A549 (cell line): ENCODE data around the gene CYP26C1. TPM values are rescaled to one million over a fixed set of nuclear protein-coding genes. Genes with fewer than 3 reads are reported as not detected.

Experiments
- ATAC-seq, 2 experiments: fragments of 200-7000 bp in 1 of 2; fragments of >200 bp in 1 of 2; cut with Nextera tagmentation in 1 of 2; cut with Tn5 transposase in 1 of 2; 3 replicates each; pipeline versions ENCODE4 v1.8.0 to v1.9.1; 2018 to 2020; ENCODE audit warnings: mild to moderate bottlenecking in 1 of 2, moderate library complexity in 1 of 2
- CTCF ChIA-PET: fragments of 300-600 bp; sonication (Branson Sonifier 250); formaldehyde crosslinking; extraction: SDS; loops from one replicate; lab custom pipeline; 2021; ENCODE audit warnings: antibody characterized with exemption, inconsistent platforms; lab: Yijun Ruan, JAX
- POLR2A ChIA-PET: fragments of 350-600 bp; formaldehyde crosslinking; extraction: SDS; loops from one replicate; lab custom pipeline; 2021; ENCODE audit warnings: antibody characterized with exemption, inconsistent platforms; lab: Yijun Ruan, JAX
- DNase-seq, 2 experiments: peaks; one replicate each; pipeline versions ENCODE4 v3.0.0 to v3.0.0-alpha.2; 2011 to 2016; ENCODE audit warnings: low read depth in 1 of 2, low spot score in 1 of 2
- FAIRE-seq: peaks from 2 replicates; lab custom pipeline; 2011; peaks lifted over from hg19 to GRCh38; lab: Jason Lieb, UNC
- H3K27ac ChIP-seq, 2 experiments: fragments of >200 bp; sonication (Bioruptor Twin); formaldehyde crosslinking; 3 replicates each; pipeline ENCODE4 v1.5.1; 2016 to 2017
- H3K4me1 ChIP-seq: fragments of >200 bp; sonication (Bioruptor Twin); formaldehyde crosslinking; 3 replicates; pipeline ENCODE4 v1.6.1; 2016
- H3K4me2 ChIP-seq: fragments of >200 bp; sonication (Bioruptor Twin); formaldehyde crosslinking; 3 replicates; pipeline ENCODE4 v1.6.1; 2016
- H3K4me3 ChIP-seq: fragments of >200 bp; sonication (Bioruptor Twin); formaldehyde crosslinking; 3 replicates; pipeline ENCODE4 v1.5.1; 2016
- H3K9me3 ChIP-seq: fragments of >200 bp; sonication (Bioruptor Twin); formaldehyde crosslinking; 3 replicates; pipeline ENCODE4 v1.6.1; 2016
- BHLHE40 ChIP-seq: IDR thresholded peaks from 2 replicates; pipeline ENCODE4 v1.6.1; 2012; ENCODE audit warnings: low read depth, low read length, inconsistent platforms
- CBX2 ChIP-seq: fragments of 200-600 bp; sonication (generic); IDR thresholded peaks from 2 replicates; pipeline ENCODE4 v1.6.1; 2016; ENCODE audit warnings: low read depth, mild to moderate bottlenecking, borderline replicate concordance
- CEBPB ChIP-seq, 2 experiments: fragments of >200 bp in 1 of 2; sonication (Bioruptor Twin) in 1 of 2; formaldehyde crosslinking in 1 of 2; IDR thresholded peaks; 2 replicates each; pipeline ENCODE4 v1.6.1; 2012 to 2016
- EP300 ChIP-seq, 2 experiments: fragments of >200 bp; sonication (Bioruptor Twin); formaldehyde crosslinking; IDR thresholded peaks; 2 replicates in 1 of 2; 3 replicates in 1 of 2; pipeline ENCODE4 v1.6.1; 2016 to 2017
- FOSL2 ChIP-seq, 2 experiments: fragments of 450-650 bp in 1 of 2; fragments of >200 bp in 1 of 2; sonication (Bioruptor Twin) in 1 of 2; formaldehyde crosslinking; IDR thresholded peaks; 2 replicates each; pipeline versions ENCODE4 v1.5.0 to v1.6.1; 2016 to 2020; ENCODE audit warnings: mild to moderate bottlenecking in 1 of 2, moderate library complexity in 1 of 2
- HDAC2 ChIP-seq: fragments of 200-600 bp; sonication (generic); IDR thresholded peaks from 2 replicates; pipeline ENCODE4 v1.6.1; 2016
- HEYL ChIP-seq: fragments of 250-450 bp; sonication (Bioruptor Pico); IDR thresholded peaks from 2 replicates; pipeline ENCODE4 v1.8.0; 2021; ENCODE audit warnings: mild to moderate bottlenecking, moderate library complexity
- HOXA7 ChIP-seq: fragments of 250-450 bp; sonication (Bioruptor Pico); IDR thresholded peaks from 2 replicates; pipeline ENCODE4 v1.5.0; 2020; ENCODE audit warnings: mild to moderate bottlenecking, moderate library complexity
- HOXB13 ChIP-seq: fragments of 250-450 bp; sonication (Bioruptor Pico); IDR thresholded peaks from 2 replicates; pipeline ENCODE4 v1.5.0; 2020; ENCODE audit warnings: low read depth, mild to moderate bottlenecking, moderate library complexity
- HOXB5 ChIP-seq: fragments of 250-450 bp; sonication (Bioruptor Pico); IDR thresholded peaks from 2 replicates; pipeline ENCODE4 v1.5.0; 2020; ENCODE audit warnings: mild to moderate bottlenecking, moderate library complexity
- JUN ChIP-seq, 2 experiments: fragments of >200 bp; sonication (Bioruptor Twin); formaldehyde crosslinking; IDR thresholded peaks; 2 replicates in 1 of 2; 3 replicates in 1 of 2; pipeline ENCODE4 v1.6.1; 2016 to 2017
- MAFK ChIP-seq: fragments of 450-650 bp; IDR thresholded peaks from 2 replicates; pipeline ENCODE4 v1.6.1; 2014; ENCODE audit not compliant: partially characterized antibody
- NFE2L2 ChIP-seq: fragments of 150-350 bp; conservative IDR thresholded peaks from 2 replicates; pipeline ENCODE4 v1.6.1; 2014; ENCODE audit warnings: low read length
- NPAS2 ChIP-seq: fragments of 250-450 bp; sonication (Bioruptor Pico); IDR thresholded peaks from 2 replicates; pipeline ENCODE4 v1.8.0; 2022; ENCODE audit warnings: mild to moderate bottlenecking, moderate library complexity, borderline replicate concordance
- NR3C1 ChIP-seq: fragments of >200 bp; sonication (Bioruptor Twin); formaldehyde crosslinking; IDR thresholded peaks from 3 replicates; pipeline ENCODE4 v1.6.1; 2017
- POLR2A ChIP-seq: IDR thresholded peaks from 2 replicates; pipeline ENCODE4 v1.6.1; 2012; ENCODE audit warnings: mild to moderate bottlenecking, low read length
- POLR2AphosphoS2 ChIP-seq: conservative IDR thresholded peaks from 2 replicates; pipeline ENCODE4 v1.6.1; 2012; ENCODE audit warnings: low read length, improper control_type of control experiment, inconsistent platforms
- RARB ChIP-seq: fragments of 250-450 bp; sonication (Bioruptor Pico); IDR thresholded peaks from 2 replicates; pipeline ENCODE4 v1.8.0; 2021; ENCODE audit warnings: mild to moderate bottlenecking, moderate library complexity
- RFX5 ChIP-seq: fragments of 450-650 bp; IDR thresholded peaks from 2 replicates; pipeline ENCODE4 v1.7.1; 2014; ENCODE audit warnings: antibody characterized with exemption, mild to moderate bottlenecking, moderate library complexity
- SMC3 ChIP-seq: fragments of >200 bp; sonication (Bioruptor Twin); formaldehyde crosslinking; IDR thresholded peaks from 3 replicates; pipeline ENCODE4 v1.6.1; 2018; ENCODE audit warnings: inconsistent platforms
- SREBF2 ChIP-seq: fragments of 450-650 bp; IDR thresholded peaks from 2 replicates; pipeline ENCODE4 v1.6.1; 2014; ENCODE audit warnings: mild to moderate bottlenecking, moderate library complexity
- TP53 ChIP-seq: fragments of 250-450 bp; sonication (Bioruptor Pico); IDR thresholded peaks from 2 replicates; pipeline ENCODE4 v1.5.0; 2021; ENCODE audit warnings: mild to moderate bottlenecking, moderate library complexity
- ZFP36 ChIP-seq: fragments of 450-650 bp; IDR thresholded peaks from 2 replicates; pipeline ENCODE4 v1.6.1; 2014; ENCODE audit warnings: borderline replicate concordance; ENCODE audit not compliant: partially characterized antibody
- WGBS: methylation state at CpG from one replicate; pipeline ENCODE4 v1.1.6; 2017; ENCODE audit errors: missing lambda C conversion rate; 5-methylcytosine and 5-hydroxymethylcytosine counted together
- polyA plus RNA-seq, 4 experiments: library from polyadenylated mRNA; depleted of rRNA in 3 of 4; stranded (reverse); fragments of >200 nt; fragmentation: RNase III in 1 of 4; extraction: RNeasy Plus Mini Kit Qiagen cat#74134 plus additional on column Dnase treatment in 1 of 4; gene quantifications; 2 replicates in 3 of 4; 3 replicates in 1 of 4; pipeline ENCODE4 v1.2.3, GENCODE V29; 2011 to 2017
- TF ChIP-seq, protein P1 (sequence below): IDR thresholded peaks from 2 replicates; pipeline ENCODE4 v1.6.1; 2012; ENCODE audit warnings: low read depth, borderline replicate concordance
- TF ChIP-seq, protein P2 (sequence below): fragments of >200 bp; sonication (Bioruptor Twin); formaldehyde crosslinking; IDR thresholded peaks from 3 replicates; pipeline ENCODE4 v1.6.1; 2016

CYP26C1 gene
- polyA plus RNA-seq, 2 of the 4 experiments (the other 2 are of a cell fraction): not detected

DNA sequence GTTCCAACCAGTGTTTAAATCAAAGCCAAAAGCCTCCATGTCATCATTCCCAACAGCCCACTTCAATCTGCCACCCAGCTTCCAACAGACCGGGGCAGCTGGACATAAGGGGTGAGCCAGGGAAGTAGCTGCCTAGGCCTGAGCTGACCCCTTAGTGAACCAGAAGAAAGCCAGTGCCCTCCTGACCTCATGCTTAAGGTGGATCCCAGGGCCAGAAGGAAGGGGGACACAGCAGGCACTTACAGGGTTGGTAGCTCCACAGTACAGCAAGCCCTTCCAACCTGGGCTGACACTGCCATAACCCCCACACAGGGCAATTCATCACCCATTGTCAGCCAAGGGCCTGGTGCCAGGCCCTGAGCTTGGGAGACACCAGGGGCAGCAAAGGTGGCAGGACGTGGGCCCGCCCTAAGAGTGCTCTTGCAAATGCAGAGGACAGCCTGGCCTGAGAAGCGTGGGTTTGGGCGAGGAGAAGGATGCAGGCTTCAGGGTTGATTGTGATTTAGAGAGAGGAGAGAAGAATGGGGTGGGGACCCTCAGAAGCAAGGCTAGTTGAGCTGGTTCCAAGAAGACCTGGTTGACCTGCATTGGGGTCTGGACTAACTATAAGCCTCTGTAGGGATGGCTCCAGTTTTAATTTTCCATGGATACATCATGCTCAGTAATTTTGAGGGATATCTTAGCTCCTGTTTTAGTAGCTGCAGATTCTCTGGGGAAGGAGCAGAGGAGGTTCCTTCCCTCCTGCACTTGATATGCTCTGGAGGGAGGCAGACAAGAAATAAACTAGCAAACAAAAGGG lies 10.0 kb downstream of the CYP26C1 start:
- Histone ChIP-seq H3K27ac (no peak overlapping the region), H3K4me3 (no peak overlapping the region), H3K4me2 (no peak overlapping the region), H3K4me1 (0 out of 3 replicates have a peak, but pooled peaks cover 9% of the 10 kb centered on the region)
- TF ChIP-seq POLR2AphosphoS2 (no peak), RFX5 (no peak), HOXB5 (CRISPR knock-in tag) (no peak), CBX2 (no peak), NR3C1 (no peak), HOXB13 (CRISPR knock-in tag) (no peak), NPAS2 (no peak), CEBPB (IDR thresholded peaks at IDR 0.05) (no peak), POLR2A (no peak)
- TF ChIP-seq, protein P1, sequence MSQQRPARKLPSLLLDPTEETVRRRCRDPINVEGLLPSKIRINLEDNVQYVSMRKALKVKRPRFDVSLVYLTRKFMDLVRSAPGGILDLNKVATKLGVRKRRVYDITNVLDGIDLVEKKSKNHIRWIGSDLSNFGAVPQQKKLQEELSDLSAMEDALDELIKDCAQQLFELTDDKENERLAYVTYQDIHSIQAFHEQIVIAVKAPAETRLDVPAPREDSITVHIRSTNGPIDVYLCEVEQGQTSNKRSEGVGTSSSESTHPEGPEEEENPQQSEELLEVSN: no peak
- TF ChIP-seq, protein P2, sequence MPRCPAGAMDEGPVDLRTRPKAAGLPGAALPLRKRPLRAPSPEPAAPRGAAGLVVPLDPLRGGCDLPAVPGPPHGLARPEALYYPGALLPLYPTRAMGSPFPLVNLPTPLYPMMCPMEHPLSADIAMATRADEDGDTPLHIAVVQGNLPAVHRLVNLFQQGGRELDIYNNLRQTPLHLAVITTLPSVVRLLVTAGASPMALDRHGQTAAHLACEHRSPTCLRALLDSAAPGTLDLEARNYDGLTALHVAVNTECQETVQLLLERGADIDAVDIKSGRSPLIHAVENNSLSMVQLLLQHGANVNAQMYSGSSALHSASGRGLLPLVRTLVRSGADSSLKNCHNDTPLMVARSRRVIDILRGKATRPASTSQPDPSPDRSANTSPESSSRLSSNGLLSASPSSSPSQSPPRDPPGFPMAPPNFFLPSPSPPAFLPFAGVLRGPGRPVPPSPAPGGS: no peak
- TF ChIP-seq, all 56 proteins: peak for 0
- DNase-seq (no peak), ATAC-seq (no peak), FAIRE-seq (no peak)
- CTCF ChIA-PET: interaction anchor here (0.7 to 4.3 kb wide), 11 partner anchors 8 to 305 kb away, joined by 3 to 21 read pairs (median 4); partner anchors contain the start of gene CYP26C1
- H3K9me3 ChIP-seq: no peaks in the 10 kb centered on the region
- WGBS: 70% methylated on average over 5 of the region's 5 CpGs
- POLR2A ChIA-PET: no interaction called here

DNA sequence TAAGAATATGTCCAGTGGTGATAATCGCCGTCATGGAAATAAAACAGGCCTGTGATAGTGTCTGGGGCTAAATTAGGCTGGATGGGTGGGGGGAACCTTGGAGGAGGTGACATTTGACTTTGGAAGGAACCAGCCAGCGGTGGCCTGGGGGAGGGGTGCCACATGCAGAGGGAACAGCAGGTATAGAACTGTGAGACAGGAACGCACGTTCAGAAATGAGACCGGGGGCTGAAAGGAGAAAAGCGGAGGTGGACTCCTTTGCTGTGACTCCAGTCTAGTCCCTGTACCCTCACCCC lies 10.5 kb downstream of the CYP26C1 start:
- no peak for TF ChIP-seq FOSL2 (IDR thresholded peaks at IDR 0.05)
- TF ChIP-seq FOSL2 (CRISPR knock-in tag; IDR thresholded peaks at IDR 0.05): no peak
- TF ChIP-seq TP53: no peak
- no peak for TF ChIP-seq SREBF2
- TF ChIP-seq, protein P1: no peak
- no peak for TF ChIP-seq NPAS2
- no peak for TF ChIP-seq ZFP36
- no peak for TF ChIP-seq HOXA7 (CRISPR knock-in tag)
- TF ChIP-seq RARB: no peak
- TF ChIP-seq NR3C1: no peak
- TF ChIP-seq POLR2A: no peak
- no peak for TF ChIP-seq JUN (IDR thresholded peaks at IDR 0.05)
- no peak for TF ChIP-seq SMC3
- TF ChIP-seq EP300 (IDR thresholded peaks at IDR 0.05): no peak
- TF ChIP-seq HEYL: no peak
- TF ChIP-seq RFX5: no peak
- TF ChIP-seq HOXB13 (CRISPR knock-in tag): no peak
- TF ChIP-seq HDAC2: no peak
- no peak for TF ChIP-seq BHLHE40
- no peak for TF ChIP-seq MAFK
- TF ChIP-seq NFE2L2: no peak
- TF ChIP-seq, all 56 proteins: peak for 0
- Histone ChIP-seq H3K4me1 (0 out of 3 replicates have a peak, but pooled peaks cover 9% of the 10 kb centered on the region), H3K4me2 (no peak overlapping the region), H3K4me3 (no peak overlapping the region), H3K9me3 (no peaks in the 10 kb centered on the region), H3K27ac (no peak overlapping the region)
- no peak for DNase-seq
- CTCF ChIA-PET: interaction anchor here (0.9 to 2.8 kb wide), 6 partner anchors 9 to 305 kb away, joined by 3 to 13 read pairs (median 7); partner anchors contain the start of gene CYP26C1
- no peak for ATAC-seq
- no peak for FAIRE-seq
- POLR2A ChIA-PET: no interaction called here
- WGBS: 91% methylated on average over 7 of the region's 7 CpGs
